K562 (cell line): ENCODE results near the gene ANKRD44. TPM values are rescaled to one million over a fixed set of nuclear protein-coding genes. Genes with fewer than 3 reads are reported as not detected.

Experiments
- ATAC-seq: fragments of 200-7000 bp; cut with Tn5 transposase; 3 replicates; pipeline ENCODE4 v1.9.1; 2020; ENCODE audit warnings: moderate library complexity
- BruUV-seq: library from RNA; stranded (reverse); fragments of 400-500 nt; replicated peaks from 2 replicates; lab custom pipeline; 2021; lab: Mats Ljungman, UMichigan
- CTCF ChIA-PET: fragments of 300-600 bp; formaldehyde crosslinking; extraction: SDS; loops from one replicate; lab custom pipeline; 2021; ENCODE audit warnings: low intra/inter-chr PET ratio; lab: Yijun Ruan, JAX
- POLR2A ChIA-PET: fragments of 300-600, 350-650 bp; sonication (Branson Sonifier 250); formaldehyde crosslinking; extraction: SDS; loops from one replicate; lab custom pipeline; 2021; ENCODE audit warnings: antibody characterized with exemption, inconsistent platforms; lab: Yijun Ruan, JAX
- DNase-seq, 4 experiments: peaks; one replicate each; pipeline versions ENCODE4 v3.0.0 to v3.0.0-alpha.2; 2011 to 2018; ENCODE audit warnings: low spot score in 3 of 4, mixed read lengths in 3 of 4; ENCODE audit errors: extremely low read depth in 1 of 4
- FAIRE-seq: peaks from 2 replicates; lab custom pipeline; 2011; peaks lifted over from hg19 to GRCh38; lab: Jason Lieb, UNC
- H2AFZ ChIP-seq: 2 replicates; pipeline ENCODE4 v1.6.0; 2011; ENCODE audit warnings: low read depth, low read length, control low read depth, inconsistent platforms
- H3K27ac ChIP-seq: fragments of 200-600 bp; 3 replicates; pipeline ENCODE4 v1.8.0; 2011; ENCODE audit warnings: low read depth, mild to moderate bottlenecking, control low read depth, inconsistent platforms, low read length, moderate library complexity, mixed read lengths; ENCODE audit errors: extremely low read depth
- H3K27me3 ChIP-seq, 2 experiments: fragments of 300-600 bp in 1 of 2; 2 replicates in 1 of 2; 3 replicates in 1 of 2; pipeline versions ENCODE4 v1.6.0 to v1.8.0; 2011; ENCODE audit warnings: inconsistent platforms in 2 of 2, low read length in 2 of 2, mild to moderate bottlenecking in 1 of 2, mixed read lengths in 1 of 2, moderate library complexity in 1 of 2; ENCODE audit not compliant: control insufficient read depth in 2 of 2, insufficient read depth in 2 of 2
- H3K36me3 ChIP-seq: fragments of 300-600 bp; 3 replicates; pipeline ENCODE4 v1.8.0; 2011; ENCODE audit warnings: mild to moderate bottlenecking, low read length, inconsistent platforms; ENCODE audit not compliant: control insufficient read depth, insufficient read depth
- H3K4me1 ChIP-seq, 2 experiments: fragments of 200-600 bp in 1 of 2; replicated peaks in 1 of 2; 2 replicates in 1 of 2; 3 replicates in 1 of 2; pipeline versions ENCODE4 v1.5.1 to v1.8.0; 2011; ENCODE audit warnings: inconsistent platforms in 2 of 2, low read length in 2 of 2, mild to moderate bottlenecking in 1 of 2, mixed read lengths in 1 of 2, moderate library complexity in 1 of 2; ENCODE audit not compliant: control insufficient read depth in 2 of 2, insufficient read depth in 2 of 2
- H3K4me2 ChIP-seq: 2 replicates; pipeline ENCODE4 v1.6.1; 2011; ENCODE audit warnings: low read length, control low read depth, inconsistent platforms, mixed read lengths; ENCODE audit not compliant: insufficient read depth
- H3K4me3 ChIP-seq: fragments of 200-600 bp; sonication (generic), shearing (Covaris generic); 2 replicates; pipeline ENCODE4 v1.5.1; 2016; ENCODE audit warnings: control low read depth, inconsistent platforms
- H3K79me2 ChIP-seq: fragments of 200-600 bp; 3 replicates; pipeline ENCODE4 v1.8.0; 2011; ENCODE audit warnings: low read length, inconsistent platforms; ENCODE audit not compliant: control insufficient read depth, insufficient read depth
- H3K9ac ChIP-seq, 2 experiments: 2 replicates each; pipeline versions ENCODE4 v1.6.0 to v1.6.1; 2011; ENCODE audit warnings: low read depth in 2 of 2, low read length in 2 of 2, control low read depth in 1 of 2, inconsistent platforms in 1 of 2, mild to moderate bottlenecking in 1 of 2, mixed read lengths in 1 of 2; ENCODE audit not compliant: insufficient read depth in 1 of 2
- H3K9me1 ChIP-seq: one replicate; pipeline ENCODE4 v1.6.0; 2011; ENCODE audit warnings: inconsistent platforms, mild to moderate bottlenecking, low read length, moderate library complexity; ENCODE audit not compliant: control insufficient read depth, insufficient read depth
- H3K9me3 ChIP-seq: replicated peaks from 2 replicates; pipeline ENCODE4 v1.5.1; 2011; ENCODE audit warnings: low read depth, low read length, inconsistent platforms; ENCODE audit not compliant: control insufficient read depth, insufficient read depth
- H4K20me1 ChIP-seq: replicated peaks from 2 replicates; pipeline ENCODE4 v1.6.1; 2011; ENCODE audit warnings: low read length, inconsistent platforms, mixed read lengths; ENCODE audit not compliant: control insufficient read depth, insufficient read depth
- ASH1L ChIP-seq: fragments of 450-650 bp; IDR thresholded peaks from 2 replicates; pipeline ENCODE4 v1.6.1; 2018; ENCODE audit warnings: borderline replicate concordance, mild to moderate bottlenecking, low read depth; ENCODE audit not compliant: partially characterized antibody
- CSDE1 ChIP-seq, 2 experiments: fragments of 450-650 bp; IDR thresholded peaks; 2 replicates each; pipeline ENCODE4 v1.6.1; 2016; ENCODE audit warnings: mild to moderate bottlenecking in 1 of 2
- CTBP1 ChIP-seq: fragments of 450-650 bp; IDR thresholded peaks from 2 replicates; pipeline ENCODE4 v1.6.1; 2016; ENCODE audit warnings: borderline replicate concordance
- HNRNPLL ChIP-seq: fragments of 200-400 bp; formaldehyde crosslinking; IDR thresholded peaks from 2 replicates; pipeline ENCODE4 v1.6.1; 2017; ENCODE audit warnings: low read length, low read depth, mild to moderate bottlenecking; ENCODE audit not compliant: poor library complexity, severe bottlenecking
- KDM5B ChIP-seq: fragments of 200-600 bp; sonication (generic); IDR thresholded peaks from 2 replicates; pipeline ENCODE4 v1.6.1; 2012; ENCODE audit warnings: low read depth, mild to moderate bottlenecking, moderate library complexity, low read length, control low read depth, inconsistent platforms; ENCODE audit not compliant: insufficient replicate concordance
- NR2C2 ChIP-seq, 2 experiments: fragments of 200-800 bp in 1 of 2; sonication (Bioruptor generic) in 1 of 2; sonication (generic) in 1 of 2; formaldehyde crosslinking in 1 of 2; IDR thresholded peaks; 2 replicates each; pipeline versions ENCODE4 v1.6.1 to v1.8.0; 2016 to 2022; ENCODE audit warnings: mild to moderate bottlenecking in 1 of 2, missing compliant biosample characterization in 1 of 2, missing genetic modification characterization in 1 of 2, missing genetic modification reagents in 1 of 2
- POLR3A ChIP-seq: IDR thresholded peaks from 2 replicates; pipeline ENCODE4 v1.6.1; 2011; ENCODE audit warnings: borderline replicate concordance, mild to moderate bottlenecking, moderate library complexity; ENCODE audit not compliant: insufficient read length, insufficient read depth; ENCODE audit errors: extremely low read depth
- ZBTB2 ChIP-seq: fragments of 450-650 bp; IDR thresholded peaks from 2 replicates; pipeline ENCODE4 v1.6.1; 2016; ENCODE audit warnings: antibody characterized with exemption
- ZC3H4 ChIP-seq: sonication (generic); formaldehyde crosslinking; IDR thresholded peaks from 2 replicates; pipeline ENCODE4 v1.9.0; 2021; ENCODE audit warnings: missing genetic modification reagents, borderline replicate concordance
- ZNF134 ChIP-seq: fragments of 250-450 bp; sonication (Bioruptor Pico); conservative IDR thresholded peaks from 2 replicates; pipeline ENCODE4 v1.4.0; 2020
- ZNF316 ChIP-seq: fragments of 450-650 bp; IDR thresholded peaks from 2 replicates; pipeline ENCODE4 v1.6.1; 2016
- WGBS: fragments of 100-300 bp; shearing (Covaris generic); methylation state at CpG from one replicate; pipeline ENCODE4 v1.1.6; 2016; ENCODE audit warnings: low coverage, mixed read lengths; ENCODE audit not compliant: insufficient coverage; ENCODE audit errors: missing lambda C conversion rate; 5-methylcytosine and 5-hydroxymethylcytosine counted together
- in situ Hi-C: fragments of 300-500 bp; cut with MboI; formaldehyde crosslinking; loops from 4 replicates; pipeline ENCODE4 v1.15.0; 2018; ENCODE audit warnings: inconsistent platforms, mixed read lengths
- intact Hi-C: fragments of 100-400 bp; cut with micrococcal nuclease; formaldehyde crosslinking; loops from 2 replicates; pipeline ENCODE4 v1.14.2; 2022
- polyA plus RNA-seq, 8 experiments: library from polyadenylated mRNA; depleted of rRNA in 4 of 8; stranded (reverse) in 5 of 8; unstranded in 3 of 8; fragments of >200 nt; fragmentation: Nextera tagmentation in 2 of 8; fragmentation: Illumina TruSeq in 1 of 8; extraction: Ambion mirVana in 2 of 8; extraction: Trizol in 1 of 8; gene quantifications; 2 replicates each; pipeline versions ENCODE4 v1.2.1 to v1.2.3, GENCODE V29; 2011 to 2014; ENCODE audit warnings: inconsistent platforms in 1 of 8, missing spikeins in 1 of 8
- total RNA-seq, 7 experiments: library from RNA; depleted of rRNA in 6 of 7; stranded (reverse); fragments of >200 nt in 6 of 7; fragmentation: Illumina TruSeq in 2 of 7; extraction: Trizol in 2 of 7; gene quantifications; 2 replicates each; pipeline versions ENCODE4 v1.2.1 to v1.2.3, GENCODE V29; 2011 to 2021; ENCODE audit warnings: low replicate concordance in 1 of 7
- TF ChIP-seq, protein P1 (sequence below): sonication (generic); IDR thresholded peaks from 2 replicates; pipeline ENCODE4 v1.6.1; 2016
- TF ChIP-seq, protein P2 (sequence below): fragments of 450-650 bp; formaldehyde crosslinking; IDR thresholded peaks from 2 replicates; pipeline ENCODE4 v1.4.0; 2020; ENCODE audit warnings: mild to moderate bottlenecking, mixed read lengths
- TF ChIP-seq, protein P3 (sequence below), 2 experiments: fragments of 250-450 bp in 1 of 2; fragments of 450-650 bp in 1 of 2; sonication (Bioruptor Pico) in 1 of 2; IDR thresholded peaks; 2 replicates each; pipeline versions ENCODE4 v1.6.1 to v1.8.0; 2016 to 2021; ENCODE audit warnings: mild to moderate bottlenecking in 2 of 2, moderate library complexity in 2 of 2, missing compliant biosample characterization in 1 of 2, missing genetic modification characterization in 1 of 2

The ANKRD44 gene
- total and polyA plus RNA-seq, 9 of the 15 experiments (the other 6 are each of a cell fraction or from before 2014, with no cell fraction given): 0.03 to 0.64 (median 0.07) TPM; not detected in 3

GRCh38 chr2:197247083-197247482 lies 63.5 kb downstream of the ANKRD44 start:
- H3K27me3 ChIP-seq: no peaks in the 10 kb centered on the region
- ChIA-PET CTCF (no interaction called here), POLR2A (no interaction called here)
- TF ChIP-seq, protein P1, sequence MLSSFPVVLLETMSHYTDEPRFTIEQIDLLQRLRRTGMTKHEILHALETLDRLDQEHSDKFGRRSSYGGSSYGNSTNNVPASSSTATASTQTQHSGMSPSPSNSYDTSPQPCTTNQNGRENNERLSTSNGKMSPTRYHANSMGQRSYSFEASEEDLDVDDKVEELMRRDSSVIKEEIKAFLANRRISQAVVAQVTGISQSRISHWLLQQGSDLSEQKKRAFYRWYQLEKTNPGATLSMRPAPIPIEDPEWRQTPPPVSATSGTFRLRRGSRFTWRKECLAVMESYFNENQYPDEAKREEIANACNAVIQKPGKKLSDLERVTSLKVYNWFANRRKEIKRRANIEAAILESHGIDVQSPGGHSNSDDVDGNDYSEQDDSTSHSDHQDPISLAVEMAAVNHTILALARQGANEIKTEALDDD: no peak
- TF ChIP-seq ZC3H4 (CRISPR knock-in tag) (no peak), ZNF316 (no peak), HNRNPLL (no peak), NR2C2 (CRISPR knock-in tag; IDR thresholded peaks at IDR 0.05) (no peak), NR2C2 (tag; IDR thresholded peaks at IDR 0.05) (no peak), CTBP1 (no peak), POLR3A (no peak), CSDE1 (IDR thresholded peaks at IDR 0.05) (no peak), ZBTB2 (no peak), ZNF134 (CRISPR knock-in tag) (no peak), ASH1L (no peak), KDM5B (no peak)
- TF ChIP-seq, protein P2, sequence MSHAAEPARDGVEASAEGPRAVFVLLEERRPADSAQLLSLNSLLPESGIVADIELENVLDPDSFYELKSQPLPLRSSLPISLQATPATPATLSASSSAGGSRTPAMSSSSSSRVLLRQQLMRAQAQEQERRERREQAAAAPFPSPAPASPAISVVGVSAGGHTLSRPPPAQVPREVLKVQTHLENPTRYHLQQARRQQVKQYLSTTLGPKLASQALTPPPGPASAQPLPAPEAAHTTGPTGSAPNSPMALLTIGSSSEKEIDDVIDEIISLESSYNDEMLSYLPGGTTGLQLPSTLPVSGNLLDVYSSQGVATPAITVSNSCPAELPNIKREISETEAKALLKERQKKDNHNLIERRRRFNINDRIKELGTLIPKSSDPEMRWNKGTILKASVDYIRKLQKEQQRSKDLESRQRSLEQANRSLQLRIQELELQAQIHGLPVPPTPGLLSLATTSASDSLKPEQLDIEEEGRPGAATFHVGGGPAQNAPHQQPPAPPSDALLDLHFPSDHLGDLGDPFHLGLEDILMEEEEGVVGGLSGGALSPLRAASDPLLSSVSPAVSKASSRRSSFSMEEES (CRISPR knock-in tag): no peak
- TF ChIP-seq, protein P3, sequence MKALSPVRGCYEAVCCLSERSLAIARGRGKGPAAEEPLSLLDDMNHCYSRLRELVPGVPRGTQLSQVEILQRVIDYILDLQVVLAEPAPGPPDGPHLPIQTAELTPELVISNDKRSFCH (CRISPR knock-in tag; IDR thresholded peaks at IDR 0.05): no peak
- TF ChIP-seq, protein P3 (tag; IDR thresholded peaks at IDR 0.05): no peak
- no peaks in the 10 kb centered on the region for H4K20me1 ChIP-seq
- H3K4me2 ChIP-seq: no peak overlapping the region
- H3K36me3 ChIP-seq: no peaks in the 10 kb centered on the region
- no peak for DNase-seq
- 3% methylated on average over 5 of the region's 5 CpGs for WGBS
- BruUV-seq: no TSS peak
- no peak overlapping the region for H2AFZ ChIP-seq
- H3K9me3 ChIP-seq: no peaks in the 10 kb centered on the region
- ATAC-seq: no peak
- in situ Hi-C loops: no loop called here
- H3K4me1 ChIP-seq: no peaks in the 10 kb centered on the region
- H3K4me3 ChIP-seq: no peak overlapping the region
- no peaks in the 10 kb centered on the region for H3K79me2 ChIP-seq
- H3K9me1 ChIP-seq: no peaks in the 10 kb centered on the region
- no peak overlapping the region for H3K9ac ChIP-seq
- no peak for FAIRE-seq
- H3K27ac ChIP-seq: no peak overlapping the region
- intact Hi-C loops: no loop called here
